Hepatocyte (in vitro differentiated cells): ENCODE measurements around the gene FRMD4B. TPM values are rescaled to one million over a fixed set of nuclear protein-coding genes. Genes with fewer than 3 reads are reported as not detected.

Source experiments
- DNase-seq: peaks from one replicate; pipeline ENCODE4 v3.0.0-alpha.2; 2016; ENCODE audit warnings: low spot score
- H2AFZ ChIP-seq: fragments of 200-600 bp; sonication (generic); 2 replicates; pipeline ENCODE4 v1.6.0; 2016; ENCODE audit warnings: antibody characterized with exemption, mild to moderate bottlenecking
- H3K27ac ChIP-seq: fragments of 200-600 bp; sonication (generic); 2 replicates; pipeline ENCODE4 v1.5.1; 2016; ENCODE audit warnings: mild to moderate bottlenecking
- H3K27me3 ChIP-seq: fragments of 200-600 bp; sonication (generic); 2 replicates; pipeline ENCODE4 v1.6.1; 2016
- H3K36me3 ChIP-seq: fragments of 200-600 bp; sonication (generic); replicated peaks from 2 replicates; pipeline ENCODE4 v1.5.1; 2016; ENCODE audit warnings: low read depth; ENCODE audit not compliant: insufficient read depth
- H3K4me1 ChIP-seq: fragments of 200-600 bp; sonication (generic); 2 replicates; pipeline ENCODE4 v1.5.1; 2016; ENCODE audit warnings: mild to moderate bottlenecking, moderate library complexity; ENCODE audit not compliant: insufficient read depth
- H3K4me2 ChIP-seq: fragments of 200-600 bp; sonication (generic); 2 replicates; pipeline ENCODE4 v1.6.0; 2016
- H3K4me3 ChIP-seq: fragments of 200-600 bp; sonication (generic); 2 replicates; pipeline ENCODE4 v1.5.1; 2016; ENCODE audit warnings: mild to moderate bottlenecking
- H3K79me2 ChIP-seq: fragments of 200-600 bp; sonication (generic); 2 replicates; pipeline ENCODE4 v1.6.0; 2017; ENCODE audit warnings: mild to moderate bottlenecking
- H3K9me2 ChIP-seq: fragments of 200-600 bp; sonication (generic); replicated peaks from 2 replicates; pipeline ENCODE4 v1.6.0; 2017; ENCODE audit warnings: mild to moderate bottlenecking; ENCODE audit not compliant: insufficient read depth
- H3K9me3 ChIP-seq: fragments of 200-600 bp; sonication (generic); 2 replicates; pipeline ENCODE4 v1.5.1; 2016; ENCODE audit warnings: low read depth, mild to moderate bottlenecking
- H4K20me1 ChIP-seq: fragments of 200-600 bp; sonication (generic); 2 replicates; pipeline ENCODE4 v1.6.0; 2016; ENCODE audit warnings: mild to moderate bottlenecking; ENCODE audit not compliant: insufficient read depth, poor library complexity, severe bottlenecking
- CTCF ChIP-seq: fragments of 200-600 bp; sonication (generic); IDR thresholded peaks from 2 replicates; pipeline ENCODE4 v1.5.1; 2016; ENCODE audit warnings: antibody characterized with exemption, mild to moderate bottlenecking; ENCODE audit not compliant: poor library complexity
- EZH2 ChIP-seq: fragments of 200-600 bp; sonication (generic); IDR thresholded peaks from 2 replicates; pipeline ENCODE4 v1.6.1; 2016; ENCODE audit warnings: antibody characterized with exemption, mild to moderate bottlenecking, borderline replicate concordance
- EZH2phosphoT487 ChIP-seq: fragments of 200-600 bp; sonication (generic); IDR thresholded peaks from one replicate; pipeline ENCODE4 v1.6.1; 2018; ENCODE audit warnings: antibody characterized with exemption, mild to moderate bottlenecking, low read depth, moderate library complexity; ENCODE audit not compliant: unreplicated experiment, severe bottlenecking
- WGBS: methylation state at CpG from one replicate; pipeline ENCODE4 v1.1.6; 2016; ENCODE audit warnings: low lambda C conversion rate; ENCODE audit errors: missing lambda C conversion rate; 5-methylcytosine and 5-hydroxymethylcytosine counted together
- polyA plus RNA-seq: library from polyadenylated mRNA; unstranded; fragments of >200 nt; fragmentation: Nextera tagmentation; extraction: Ambion mirVana; gene quantifications from 2 replicates; pipeline ENCODE4 v1.2.1, GENCODE V29; 2016
- total RNA-seq: library from RNA; depleted of rRNA; stranded (reverse); fragments of >200 nt; gene quantifications from 2 replicates; pipeline ENCODE4 v1.2.3, GENCODE V29; 2014

FRMD4B gene
- total and polyA plus RNA-seq, 2 experiments from 2014 or later, result 10.8 to 28.1 TPM

- Histone ChIP-seq H4K20me1 (no peaks in the 10 kb centered on the region), H3K4me2 (no peak overlapping the region), H3K4me3 (no peak overlapping the region), H3K4me1 (no peaks in the 10 kb centered on the region), H3K9me2 (no peaks in the 10 kb centered on the region), H3K27me3 (no peaks in the 10 kb centered on the region), H3K79me2 (no peaks in the 10 kb centered on the region), H2AFZ (no peak overlapping the region), H3K9me3 (no peaks in the 10 kb centered on the region), H3K27ac (no peak overlapping the region), H3K36me3 (no peaks in the 10 kb centered on the region)
- WGBS, result 60% methylated on average over 4 of the region's 4 CpGs
- TF ChIP-seq CTCF (no peak), EZH2phosphoT487 (no peak), EZH2 (no peak)
- no peak for DNase-seq
Measured at GRCh38 chr3:69313251-69313650, 72.6 kb downstream of the FRMD4B start.

- no peaks in the 10 kb centered on the region for H3K79me2 ChIP-seq
- H3K27me3 ChIP-seq, result no peaks in the 10 kb centered on the region
- no peak overlapping the region for H3K4me3 ChIP-seq
- H3K36me3 ChIP-seq, result no peaks in the 10 kb centered on the region
- H3K27ac ChIP-seq, result no peak overlapping the region
- no peak overlapping the region for H3K4me2 ChIP-seq
- H2AFZ ChIP-seq, result no peak overlapping the region
- peak; percentile 58 for DNase-seq
- no peaks in the 10 kb centered on the region for H3K9me2 ChIP-seq
- H4K20me1 ChIP-seq, result no peaks in the 10 kb centered on the region
- H3K9me3 ChIP-seq, result no peaks in the 10 kb centered on the region
- TF ChIP-seq CTCF (peak; percentile 50), EZH2phosphoT487 (no peak)
- WGBS, result 63% methylated on average over 3 of the region's 3 CpGs
- no peaks in the 10 kb centered on the region for H3K4me1 ChIP-seq
Measured at GRCh38 chr3:69309814-69310213, 76.1 kb downstream of the FRMD4B start.

- no peaks in the 10 kb centered on the region for H3K9me2 ChIP-seq
- no peaks in the 10 kb centered on the region for H3K79me2 ChIP-seq
- H3K36me3 ChIP-seq, result no peaks in the 10 kb centered on the region
- H3K27ac ChIP-seq, result no peak overlapping the region
- H3K9me3 ChIP-seq, result no peaks in the 10 kb centered on the region
- 39% methylated on average over 17 of the region's 17 CpGs for WGBS
- H3K4me3 ChIP-seq, result no peak overlapping the region
- no peaks in the 10 kb centered on the region for H3K27me3 ChIP-seq
- no peaks in the 10 kb centered on the region for H3K4me1 ChIP-seq
- no peak overlapping the region for H2AFZ ChIP-seq
- TF ChIP-seq EZH2, result no peak
- peak; percentile 90 for TF ChIP-seq CTCF
- H3K4me2 ChIP-seq, result no peak overlapping the region
- peak; percentile 92 for DNase-seq
- H4K20me1 ChIP-seq, result no peaks in the 10 kb centered on the region
Measured at GRCh38 chr3:69306239-69307185, 79.4 kb downstream of the FRMD4B start.
